ENCODE measurements around the gene ZFYVE27.

ZFYVE27 gene

GRCh38 chr10:97791824-97792721, 55.1 kb downstream of the ZFYVE27 start:
- DNase-seq (ENCODE audit: low read depth): peak; percentile 65

GRCh38 chr10:97795886-97796285, 59.0 kb downstream of the ZFYVE27 start:
- no peak for DNase-seq (ENCODE audit: low read depth)

- peak; percentile 22 for DNase-seq (ENCODE audit: low read depth)
These were observed 59.7 kb downstream of the ZFYVE27 start for GRCh38 chr10:97796651-97797050.

GRCh38 chr10:97798958-97799610, 62.2 kb downstream of the ZFYVE27 start:
- no peak for DNase-seq (ENCODE audit: low read depth)

GRCh38 chr10:97800474-97800873, 63.5 kb downstream of the ZFYVE27 start:
- no peak for DNase-seq (ENCODE audit: low read depth)

GRCh38 chr10:97801422-97801821, 64.5 kb downstream of the ZFYVE27 start:
- no peak for DNase-seq (ENCODE audit: low read depth)

GRCh38 chr10:97805096-97805884, 68.4 kb downstream of the ZFYVE27 start:
- DNase-seq (ENCODE audit: low read depth): no peak

GRCh38 chr10:97805949-97806348, 69.0 kb downstream of the ZFYVE27 start:
- no peak for DNase-seq (ENCODE audit: low read depth)

GRCh38 chr10:97810446-97810845, 73.5 kb downstream of the ZFYVE27 start:
- peak; percentile 67 for DNase-seq (ENCODE audit: low read depth)
